ENCODE measurements around the gene TM6SF1. TPM values are rescaled to one million over a fixed set of nuclear protein-coding genes. Genes with fewer than 3 reads are reported as not detected.

The TM6SF1 gene
- total RNA-seq, 1 experiment from 2014 or later, result 0.69 TPM

GRCh38 chr15:83094583-83094982, 12.9 kb upstream of the TM6SF1 start:
- Histone ChIP-seq H3K36me3 (ENCODE audit: control insufficient read depth, insufficient read depth, low read length) (no peaks in the 10 kb centered on the region), H3K4me1 (ENCODE audit: control insufficient read depth, insufficient read depth, low read length) (no peaks in the 10 kb centered on the region), H3K27ac (ENCODE audit: low read length) (no peak overlapping the region), H3K4me3 (ENCODE audit: low read depth in 2 of 2, low read length in 2 of 2) (no peak overlapping the region), H3K27me3 (ENCODE audit: control insufficient read depth, insufficient read depth, low read length) (peaks cover 6% of the 10 kb centered on the region), H3K9me3 (ENCODE audit: control insufficient read depth, insufficient read depth, low read depth, low read length) (no peaks in the 10 kb centered on the region)
- TF ChIP-seq CTCF (IDR thresholded peaks at IDR 0.05), result no peak
- no peak for TF ChIP-seq POLR2AphosphoS5 (IDR thresholded peaks at IDR 0.05; ENCODE audit: low read depth, low read length)
- no peak for TF ChIP-seq TCF7L2 (IDR thresholded peaks at IDR 0.05; ENCODE audit: low read depth, low read length)
- TF ChIP-seq SIN3A (IDR thresholded peaks at IDR 0.05; ENCODE audit: borderline replicate concordance, insufficient read depth, low read depth, low read length), result no peak
- TF ChIP-seq REST (IDR thresholded peaks at IDR 0.05; ENCODE audit: insufficient read depth in 1 of 2, low read depth in 2 of 2, low read length in 1 of 2), result no peak
- POLR2A ChIA-PET, result no interaction called here
- DNase-seq (ENCODE audit: low read depth, low spot score) (no peak), ATAC-seq (peak; percentile 42; the same call in 1 of the 2 replicates)
- in situ Hi-C loops (cut with HindIII; ENCODE audit: low pct_unique_long_range_greater_than_20kb, low sequenced_read_pairs), result no loop called here
- CTCF ChIA-PET, result no interaction called here
- BruUV-seq (replicated peaks), result no TSS peak
- intact Hi-C loops (cut with micrococcal nuclease; ENCODE audit: unreplicated experiment), result no loop called here

- DNase-seq (ENCODE audit: low read depth, low spot score) (no peak), ATAC-seq (no peak)
- in situ Hi-C loops (cut with HindIII; ENCODE audit: low pct_unique_long_range_greater_than_20kb, low sequenced_read_pairs), result no loop called here
- TF ChIP-seq REST (IDR thresholded peaks at IDR 0.05; ENCODE audit: insufficient read depth in 1 of 2, low read depth in 2 of 2, low read length in 1 of 2) (no peak), CTCF (IDR thresholded peaks at IDR 0.05) (no peak), POLR2AphosphoS5 (IDR thresholded peaks at IDR 0.05; ENCODE audit: low read depth, low read length) (no peak), TCF7L2 (IDR thresholded peaks at IDR 0.05; ENCODE audit: low read depth, low read length) (no peak), SIN3A (IDR thresholded peaks at IDR 0.05; ENCODE audit: borderline replicate concordance, insufficient read depth, low read depth, low read length) (no peak)
- Histone ChIP-seq H3K9me3 (ENCODE audit: control insufficient read depth, insufficient read depth, low read depth, low read length) (no peaks in the 10 kb centered on the region), H3K36me3 (ENCODE audit: control insufficient read depth, insufficient read depth, low read length) (no peaks in the 10 kb centered on the region), H3K4me1 (ENCODE audit: control insufficient read depth, insufficient read depth, low read length) (no peaks in the 10 kb centered on the region), H3K27ac (ENCODE audit: low read length) (no peak overlapping the region), H3K27me3 (ENCODE audit: control insufficient read depth, insufficient read depth, low read length) (peaks cover 10% of the 10 kb centered on the region), H3K4me3 (ENCODE audit: low read depth in 2 of 2, low read length in 2 of 2) (no peak overlapping the region)
- ChIA-PET POLR2A (no interaction called here), CTCF (no interaction called here)
- BruUV-seq (replicated peaks), result no TSS peak
- intact Hi-C loops (cut with micrococcal nuclease; ENCODE audit: unreplicated experiment), result no loop called here
Observed at GRCh38 chr15:83098079-83098478, 9.4 kb upstream of the TM6SF1 start.

Measured in Panc1 (cell line).